ENCODE measurements around the gene TPCN2. TPM values are rescaled to one million over a fixed set of nuclear protein-coding genes. Genes with fewer than 3 reads are reported as not detected.
"Not testable (repeated sequence)": the region's sequence is repeated elsewhere in the genome, so short reads cannot be mapped to it uniquely, and the experiment has no call there.

The TPCN2 gene
- total RNA-seq, 8 experiments from 2014 or later = 3.6 to 17.2 (median 5.6) TPM

DNA sequence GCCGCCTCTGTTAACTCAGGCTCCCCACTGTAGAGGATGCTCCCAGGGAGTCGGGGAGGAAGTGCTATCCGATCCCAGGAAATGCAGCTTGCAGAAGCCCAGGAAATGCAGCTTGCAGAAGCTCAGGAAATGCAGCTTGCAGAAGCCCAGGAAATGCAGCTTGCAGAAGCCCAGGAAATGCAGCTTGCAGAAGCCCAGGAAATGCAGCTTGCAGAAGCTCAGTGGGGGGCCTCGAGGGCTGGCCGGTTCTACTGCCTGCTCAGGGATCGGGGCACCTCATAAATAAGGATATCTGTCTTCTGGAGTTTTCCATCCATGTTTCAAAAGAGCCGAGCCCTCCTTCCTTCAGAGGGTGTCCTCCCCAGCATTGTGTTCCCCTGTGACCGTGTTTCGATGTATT, 81.9 kb downstream of the TPCN2 start:
- peak in 1 of 8 experiments; percentile 11 for ATAC-seq (replicated peaks in 6 of 8)
- WGBS, 10 experiments = 33 to 100% (median 55%) methylated on average over 2 to 9 of the region's 9 CpGs; no CpG with 5 or more reads in 4 of the 10 experiments
- H3K4me1 ChIP-seq (replicated peaks in 1 of 2) = peaks cover 3 to 4% of the 10 kb centered on the region in 2 donors
- in situ Hi-C loops (cut with MboI; ENCODE audit: low pct_unique_long_range_greater_than_20kb in 2 of 9, low sequenced_read_pairs in 9 of 9, unreplicated experiment in 9 of 9) = no loop called here
- no peak overlapping the region for H3K4me3 ChIP-seq
- H3K27ac ChIP-seq = no peak overlapping the region

DNA sequence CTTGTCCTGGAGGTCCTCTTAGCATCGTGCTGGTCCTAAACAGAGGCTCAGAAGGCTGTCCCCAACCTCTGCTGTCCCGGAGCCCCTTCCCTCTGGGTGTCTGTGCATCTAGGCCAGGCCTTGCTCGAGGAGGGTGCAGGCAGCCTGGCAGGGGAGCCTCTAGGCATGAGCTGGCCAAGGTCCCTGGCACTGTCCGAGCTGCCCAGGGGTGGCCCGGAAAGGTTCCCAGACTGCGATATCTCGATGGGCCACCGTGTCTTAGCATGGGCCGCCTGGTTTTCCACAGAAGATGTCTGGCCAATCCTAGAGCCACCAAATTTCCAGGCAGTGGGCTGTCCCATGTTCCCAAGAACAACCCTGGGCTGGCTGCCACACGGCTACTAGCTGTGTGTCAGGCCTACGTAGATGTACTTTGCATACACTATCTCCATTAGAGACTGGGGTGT, 82.4 kb downstream of the TPCN2 start:
- no peak overlapping the region for H3K27ac ChIP-seq
- peak; percentile 23 to 47 (median 34) for ATAC-seq (replicated peaks in 6 of 8)
- H3K4me1 ChIP-seq (replicated peaks in 1 of 2) = peaks cover 4 to 5% of the 10 kb centered on the region in 2 donors
- in situ Hi-C loops (cut with MboI; ENCODE audit: low pct_unique_long_range_greater_than_20kb in 2 of 9, low sequenced_read_pairs in 9 of 9, unreplicated experiment in 9 of 9) = no loop called here
- 0 to 100% (median 87%) methylated on average over 1 to 5 of the region's 11 CpGs; no CpG with 5 or more reads in 4 of the 10 experiments for WGBS, 10 experiments
- H3K4me3 ChIP-seq = no peak overlapping the region

DNA sequence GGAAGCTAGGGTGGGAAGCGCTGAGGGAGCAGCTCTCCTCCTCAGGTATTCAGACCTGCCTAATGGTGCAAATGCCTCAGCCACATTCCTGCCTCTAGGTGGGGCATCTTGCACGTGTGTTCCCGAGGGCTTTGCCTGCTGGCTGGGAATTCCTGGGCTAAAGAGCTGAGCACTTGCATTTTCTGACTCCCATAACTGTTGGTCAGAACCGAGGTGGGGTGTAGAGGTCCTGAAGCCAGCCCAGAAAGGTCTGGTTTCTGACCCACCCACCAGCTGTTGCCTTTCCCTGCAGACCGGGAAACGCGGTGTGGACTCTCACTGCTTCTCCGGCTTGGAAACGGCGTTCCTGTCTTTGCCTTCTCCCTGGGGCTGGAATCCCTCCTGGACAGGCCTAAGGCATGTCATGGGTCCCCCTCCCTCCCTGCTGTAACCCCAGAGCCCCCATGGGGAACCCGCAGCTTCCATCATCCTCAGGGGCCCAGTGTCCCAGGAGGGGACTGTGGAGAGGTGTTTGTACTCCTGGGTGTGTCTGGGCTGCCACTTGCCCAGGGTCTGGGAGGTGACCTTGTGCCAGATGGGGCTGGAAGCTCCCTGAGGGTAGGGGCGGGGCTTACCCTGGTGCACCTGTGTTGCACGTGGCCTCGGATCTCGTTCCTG, 83.0 kb downstream of the TPCN2 start:
- peaks cover 4 to 5% of the 10 kb centered on the region in 2 donors for H3K4me1 ChIP-seq (replicated peaks in 1 of 2)
- H3K4me3 ChIP-seq = no peak overlapping the region
- no peak overlapping the region for H3K27ac ChIP-seq
- ATAC-seq (replicated peaks in 6 of 8) = peak; percentile 70 to 98 (median 88)
- in situ Hi-C loops (cut with MboI; ENCODE audit: low pct_unique_long_range_greater_than_20kb in 2 of 9, low sequenced_read_pairs in 9 of 9, unreplicated experiment in 9 of 9) = no loop called here
- WGBS, 10 experiments = 0 to 74% (median 60%) methylated on average over 1 to 6 of the region's 15 CpGs; no CpG with 5 or more reads in 3 of the 10 experiments

DNA sequence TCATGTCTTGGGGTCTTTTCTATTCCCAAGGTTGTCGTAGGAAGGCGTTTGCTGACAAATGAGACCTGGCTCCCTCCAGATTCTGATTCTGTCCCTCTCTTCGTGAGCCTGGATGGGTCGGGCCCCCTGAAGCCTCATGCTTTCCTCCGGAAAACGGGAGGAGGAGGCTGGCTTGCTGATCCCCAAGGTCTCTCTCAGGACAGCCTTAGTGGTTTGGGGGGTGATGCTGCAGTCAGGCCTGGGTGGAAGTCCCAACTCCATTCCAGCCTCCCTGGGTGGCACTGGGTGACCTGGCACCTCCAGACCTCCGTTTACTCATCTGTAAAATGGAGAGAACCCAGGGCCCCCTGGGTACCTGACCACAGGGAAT, 83.6 kb downstream of the TPCN2 start:
- H3K27ac ChIP-seq = no peak overlapping the region
- H3K4me3 ChIP-seq = no peak overlapping the region
- 30 to 90% (median 80%) methylated on average over 1 to 2 of the region's 7 CpGs; no CpG with 5 or more reads in 5 of the 10 experiments for WGBS, 10 experiments
- no peak for ATAC-seq (replicated peaks in 6 of 8)
- in situ Hi-C loops (cut with MboI; ENCODE audit: low pct_unique_long_range_greater_than_20kb in 2 of 9, low sequenced_read_pairs in 9 of 9, unreplicated experiment in 9 of 9) = no loop called here
- peaks cover 4 to 5% of the 10 kb centered on the region in 2 donors for H3K4me1 ChIP-seq (replicated peaks in 1 of 2)

DNA sequence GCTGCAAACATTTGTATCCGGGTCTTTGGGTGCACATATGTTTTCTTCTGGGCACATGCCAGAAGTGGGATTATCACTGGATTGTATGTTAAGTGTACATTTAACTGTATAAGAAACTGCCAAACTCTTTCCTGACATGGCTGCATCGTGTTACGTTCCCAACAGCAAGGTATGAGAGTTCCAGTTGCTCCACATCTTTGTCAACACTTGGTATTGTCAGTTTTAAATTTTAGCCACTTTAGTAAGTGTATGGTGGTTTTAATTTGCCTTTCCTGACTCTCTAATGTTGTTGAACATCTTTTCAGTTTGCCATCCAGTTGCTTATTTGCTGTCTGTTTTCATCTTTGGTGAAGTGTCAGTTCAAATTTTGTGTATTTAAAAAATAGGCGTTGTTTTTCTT, 84.5 kb downstream of the TPCN2 start:
- no peak overlapping the region for H3K4me3 ChIP-seq
- peaks cover 4 to 5% of the 10 kb centered on the region in 2 donors for H3K4me1 ChIP-seq (replicated peaks in 1 of 2)
- in situ Hi-C loops (cut with MboI; ENCODE audit: low pct_unique_long_range_greater_than_20kb in 2 of 9, low sequenced_read_pairs in 9 of 9, unreplicated experiment in 9 of 9) = no loop called here
- ATAC-seq (replicated peaks in 6 of 8) = no peak
- no peak overlapping the region for H3K27ac ChIP-seq
- WGBS, 10 experiments = 74 to 100% (median 94%) methylated on average over 1 to 4 of the region's 4 CpGs; no CpG with 5 or more reads in 3 of the 10 experiments

DNA sequence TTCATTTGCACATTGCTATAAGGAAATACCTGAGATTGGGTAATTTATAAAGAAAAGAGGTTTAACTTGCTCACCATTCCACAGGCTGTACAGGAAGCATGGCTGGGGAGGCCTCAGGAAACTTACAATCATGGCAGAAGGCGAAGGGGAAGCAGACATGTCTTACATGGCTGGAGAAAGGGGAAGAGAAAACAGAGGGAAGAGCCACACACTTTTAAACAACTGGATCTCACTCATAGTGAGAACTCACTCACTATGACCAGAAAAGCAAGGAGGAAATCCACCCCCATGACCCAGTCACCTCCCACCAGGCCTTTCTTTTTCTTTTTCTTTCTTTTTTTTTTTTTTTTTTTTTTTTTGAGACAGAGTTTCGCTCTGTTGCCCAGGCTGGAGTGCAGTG, 85.5 kb downstream of the TPCN2 start:
- in situ Hi-C loops (cut with MboI; ENCODE audit: low pct_unique_long_range_greater_than_20kb in 2 of 9, low sequenced_read_pairs in 9 of 9, unreplicated experiment in 9 of 9) = not testable (repeated sequence)

DNA sequence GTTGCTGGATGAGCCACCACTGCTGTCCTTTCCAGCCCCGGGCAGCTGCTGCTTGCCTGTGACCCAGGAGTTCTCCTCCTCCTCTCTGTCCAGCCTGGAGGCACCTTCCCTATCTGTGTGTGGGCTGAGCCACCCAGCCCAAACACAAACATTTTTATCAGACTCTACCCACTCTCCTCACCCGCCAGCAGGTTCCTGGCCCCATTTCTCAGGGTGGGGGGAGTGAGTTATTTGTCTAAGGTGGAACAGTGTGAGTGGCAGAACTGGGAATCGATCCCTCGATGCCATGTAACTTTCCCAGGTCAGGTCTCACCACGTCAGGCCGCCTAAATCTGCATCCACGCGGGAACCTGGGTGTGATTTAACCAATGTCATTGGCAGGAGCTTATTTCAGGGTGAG, 86.2 kb downstream of the TPCN2 start:
- 61 to 95% (median 93%) methylated on average over 2 to 7 of the region's 8 CpGs; no CpG with 5 or more reads in 4 of the 10 experiments for WGBS, 10 experiments
- Histone ChIP-seq H3K27ac (no peak overlapping the region), H3K4me1 (replicated peaks in 1 of 2) (peaks cover 4 to 5% of the 10 kb centered on the region in 2 donors), H3K4me3 (no peak overlapping the region)
- no peak for ATAC-seq (replicated peaks in 6 of 8)
- in situ Hi-C loops (cut with MboI; ENCODE audit: low pct_unique_long_range_greater_than_20kb in 2 of 9, low sequenced_read_pairs in 9 of 9, unreplicated experiment in 9 of 9) = no loop called here

More for the DNA sequence above, 85.5 kb downstream of the TPCN2 start:
- H3K4me3 ChIP-seq; ATAC-seq (replicated peaks in 6 of 8); H3K27ac ChIP-seq; H3K4me1 ChIP-seq (replicated peaks in 1 of 2): not testable (repeated sequence)
- WGBS, 10 experiments = 80 to 100% (median 100%) methylated on average over 1 of the region's 2 CpGs; no CpG with 5 or more reads in 5 of the 10 experiments

DNA sequence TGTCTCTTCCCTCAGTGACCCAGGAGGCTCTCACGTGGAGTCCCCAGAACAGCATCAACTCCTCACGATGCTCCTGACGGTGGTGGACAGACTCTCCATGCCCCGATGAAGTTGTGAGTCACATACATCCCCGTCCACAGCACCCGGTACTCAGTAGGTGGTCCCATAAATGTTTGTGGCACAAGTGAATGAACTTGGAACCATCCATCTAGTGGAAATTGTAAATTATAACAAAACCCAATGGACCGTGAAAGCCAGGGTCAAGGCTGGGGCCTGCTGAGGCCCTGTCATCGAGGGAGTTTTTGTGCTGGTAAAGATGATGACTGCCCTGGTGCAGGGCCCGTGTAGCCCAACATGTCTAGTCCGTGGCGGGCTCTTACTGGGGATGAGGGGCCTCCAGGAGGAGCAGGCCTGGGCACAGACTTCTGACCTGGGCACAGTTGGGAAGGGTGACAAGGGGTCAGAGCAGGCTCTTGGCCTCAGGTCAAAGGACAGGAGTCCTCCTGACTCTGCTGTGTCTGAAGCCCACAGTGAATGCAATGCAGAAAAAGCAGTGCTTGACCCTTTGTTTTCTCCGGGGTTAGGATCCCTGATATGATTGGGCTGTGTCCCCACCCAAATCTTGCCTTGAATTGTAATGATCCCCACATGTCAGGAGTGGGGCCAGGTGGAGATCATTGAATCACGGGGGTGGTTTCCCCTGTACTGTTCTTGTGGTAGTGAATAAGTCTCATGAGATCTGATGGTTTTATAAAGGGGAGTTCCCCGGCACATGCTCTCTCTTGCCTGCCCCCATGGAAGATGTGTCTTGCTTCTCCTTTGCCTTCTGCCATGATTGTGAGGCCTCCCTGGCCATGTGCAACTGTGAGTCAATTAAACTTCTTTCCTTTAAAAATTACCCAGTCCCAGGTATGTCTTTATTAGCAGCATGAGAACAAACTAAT, 87.0 kb downstream of the TPCN2 start:
- 20 to 92% (median 65%) methylated on average over 1 to 6 of the region's 14 CpGs; no CpG with 5 or more reads in 2 of the 10 experiments for WGBS, 10 experiments
- Histone ChIP-seq H3K27ac (no peak overlapping the region), H3K4me1 (replicated peaks in 1 of 2) (peaks cover 4 to 5% of the 10 kb centered on the region in 2 donors), H3K4me3 (no peak overlapping the region)
- in situ Hi-C loops (cut with MboI; ENCODE audit: low pct_unique_long_range_greater_than_20kb in 2 of 9, low sequenced_read_pairs in 9 of 9, unreplicated experiment in 9 of 9) = no loop called here
- ATAC-seq (replicated peaks in 6 of 8) = peak in 2 of 8 experiments; percentile 34 to 44

DNA sequence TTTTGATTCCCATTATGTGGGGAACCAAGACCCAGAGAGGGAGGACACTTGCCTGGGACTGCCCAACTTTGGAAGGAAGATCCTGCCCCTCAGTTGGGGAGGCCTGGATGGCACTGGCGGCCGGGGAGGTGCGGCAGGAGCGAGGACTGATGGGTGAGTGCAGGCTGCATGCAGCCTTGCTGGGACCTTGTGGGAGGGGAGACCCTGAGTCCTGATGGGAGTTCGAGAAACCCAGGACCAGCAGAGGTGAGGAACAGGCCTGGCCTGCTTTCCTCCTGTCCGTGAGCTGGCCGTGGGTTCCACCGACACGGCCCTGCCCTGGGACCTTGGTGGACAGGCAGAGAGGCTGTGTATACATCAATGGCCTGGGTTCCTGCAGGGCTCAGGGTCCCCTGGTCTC, 87.7 kb downstream of the TPCN2 start:
- no peak for ATAC-seq (replicated peaks in 6 of 8)
- H3K4me3 ChIP-seq = no peak overlapping the region
- no peak overlapping the region for H3K27ac ChIP-seq
- 50 to 100% (median 90%) methylated on average over 1 to 2 of the region's 9 CpGs; no CpG with 5 or more reads in 5 of the 10 experiments for WGBS, 10 experiments
- peaks cover 4 to 5% of the 10 kb centered on the region in 2 donors for H3K4me1 ChIP-seq (replicated peaks in 1 of 2)
- in situ Hi-C loops (cut with MboI; ENCODE audit: low pct_unique_long_range_greater_than_20kb in 2 of 9, low sequenced_read_pairs in 9 of 9, unreplicated experiment in 9 of 9) = no loop called here

DNA sequence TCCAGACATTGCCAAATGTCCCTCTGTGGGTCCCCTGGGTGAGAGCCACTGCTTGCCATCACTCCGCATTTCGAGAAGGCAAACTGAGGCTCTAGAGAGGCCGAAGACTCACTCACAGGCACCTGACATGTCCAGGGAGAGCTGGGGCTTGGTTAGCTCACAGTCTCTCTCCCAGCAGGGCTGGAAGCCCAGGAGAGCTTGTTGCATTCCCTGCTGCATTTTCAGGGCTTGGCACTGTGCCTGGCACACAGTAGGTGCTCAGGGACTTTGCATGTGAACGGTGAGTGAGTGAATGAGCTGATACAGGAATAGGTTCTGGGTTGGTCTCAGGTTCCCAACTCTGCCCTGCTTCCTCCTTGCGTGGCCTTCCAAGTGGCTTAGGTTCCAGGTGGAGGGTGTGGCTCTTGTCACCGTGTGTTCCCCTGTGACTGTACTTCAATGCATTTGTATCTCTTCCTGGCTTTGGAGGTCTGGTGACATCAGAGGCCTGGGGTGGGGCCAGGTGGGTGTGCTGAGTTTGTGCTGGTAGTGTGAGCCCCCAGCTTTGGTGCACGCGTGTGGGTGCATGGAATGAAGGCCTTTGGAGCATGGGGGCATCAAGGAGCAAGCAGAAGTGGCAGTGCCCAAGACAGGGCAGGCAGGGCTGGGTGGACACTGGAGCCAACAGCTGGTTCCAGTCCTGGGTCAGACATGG, 88.6 kb downstream of the TPCN2 start:
- Histone ChIP-seq H3K27ac (no peak overlapping the region), H3K4me3 (no peak overlapping the region), H3K4me1 (replicated peaks in 1 of 2) (peaks cover 0 to 5% of the 10 kb centered on the region in 2 donors)
- WGBS, 10 experiments = 80 to 96% (median 92%) methylated on average over 1 to 6 of the region's 8 CpGs; no CpG with 5 or more reads in 3 of the 10 experiments
- in situ Hi-C loops (cut with MboI; ENCODE audit: low pct_unique_long_range_greater_than_20kb in 2 of 9, low sequenced_read_pairs in 9 of 9, unreplicated experiment in 9 of 9) = no loop called here
- ATAC-seq (replicated peaks in 6 of 8) = no peak

DNA sequence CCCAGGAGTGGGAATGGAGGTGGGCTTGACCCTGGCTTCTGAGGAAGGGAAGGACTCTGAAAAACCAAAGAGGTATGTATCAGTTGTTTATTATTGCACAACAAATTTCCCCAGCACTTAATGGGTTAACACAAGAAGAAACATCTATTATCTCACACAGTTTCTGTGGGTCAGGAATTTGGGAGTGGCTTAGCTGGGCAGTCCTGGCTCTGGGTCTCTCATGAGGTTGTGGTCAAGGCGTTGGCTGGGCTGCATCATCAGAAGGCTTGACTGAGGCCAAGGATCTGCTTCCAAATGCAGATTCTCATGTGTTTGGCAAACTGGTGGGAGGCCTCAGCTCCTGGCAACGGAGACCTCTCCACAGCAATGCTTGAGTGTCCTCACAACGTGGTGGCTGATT, 89.5 kb downstream of the TPCN2 start:
- peak in 3 of 8 experiments; percentile 37 to 98 (median 98) for ATAC-seq (replicated peaks in 6 of 8)
- no peak overlapping the region for H3K27ac ChIP-seq
- peaks cover 0 to 5% of the 10 kb centered on the region in 2 donors for H3K4me1 ChIP-seq (replicated peaks in 1 of 2)
- H3K4me3 ChIP-seq = no peak overlapping the region
- in situ Hi-C loops (cut with MboI; ENCODE audit: low pct_unique_long_range_greater_than_20kb in 2 of 9, low sequenced_read_pairs in 9 of 9, unreplicated experiment in 9 of 9) = no loop called here
- WGBS, 10 experiments = 0 to 80% (median 29%) methylated on average over 1 to 2 of the region's 3 CpGs; no CpG with 5 or more reads in 6 of the 10 experiments

DNA sequence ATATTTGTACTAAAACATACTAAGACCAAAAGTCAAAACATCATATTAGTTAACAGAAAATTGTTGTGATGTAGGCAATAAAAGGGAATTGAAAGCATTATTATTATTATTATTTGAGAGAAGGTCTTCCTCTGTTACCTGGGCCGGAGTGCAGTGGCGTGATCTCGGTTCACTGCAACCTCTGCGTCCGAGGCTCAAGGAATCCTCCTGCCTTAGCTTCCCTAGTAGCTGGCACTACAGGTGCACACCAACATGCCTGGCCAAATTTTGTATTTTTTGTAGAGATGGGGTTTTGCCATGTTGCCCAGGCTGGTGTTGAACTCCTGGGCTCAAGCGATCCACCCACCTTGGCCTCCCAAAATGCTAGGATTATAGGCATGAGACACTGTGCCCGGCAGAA, 91.4 kb downstream of the TPCN2 start:
- H3K4me1 ChIP-seq (replicated peaks in 1 of 2); H3K27ac ChIP-seq; H3K4me3 ChIP-seq; ATAC-seq (replicated peaks in 6 of 8); in situ Hi-C loops (cut with MboI; ENCODE audit: low pct_unique_long_range_greater_than_20kb in 2 of 9, low sequenced_read_pairs in 9 of 9, unreplicated experiment in 9 of 9): not testable (repeated sequence)
- WGBS, 10 experiments = 75 to 100% (median 92%) methylated on average over 1 to 7 of the region's 7 CpGs; no CpG with 5 or more reads in 1 of the 10 experiments

All from motor neuron (in vitro differentiated cells).